Aorta (tissue), 5 donors: Measurements from ENCODE around the gene NEK9. TPM values are rescaled to one million over a fixed set of nuclear protein-coding genes. Genes with fewer than 3 reads are reported as not detected.
A peak's percentile ranks its signal among the peaks of the same experiment; 100 is the strongest.

Experiments used
- ATAC-seq: fragments of 200-7000 bp; cut with Tn5 transposase; one replicate; pipeline ENCODE4 v1.9.1; 2022; ENCODE audit warnings: moderate library complexity; ENCODE audit not compliant: low FRiP score
- DNase-seq, 2 donors: peaks; one replicate each; pipeline ENCODE4 v3.0.0-alpha.2; 2020
- H3K27ac ChIP-seq, 2 donors: one replicate each; pipeline ENCODE4 v1.5.1; 2013; ENCODE audit warnings: low read length in 2 of 2, mild to moderate bottlenecking in 2 of 2, moderate library complexity in 2 of 2, control low read depth in 1 of 2, inconsistent platforms in 1 of 2, low read depth in 1 of 2
- H3K27me3 ChIP-seq, 2 donors: one replicate each; pipeline ENCODE4 v1.6.1; 2013; ENCODE audit warnings: control low read depth in 1 of 2, low read length in 1 of 2, mild to moderate bottlenecking in 1 of 2, moderate library complexity in 1 of 2; ENCODE audit not compliant: insufficient read depth in 2 of 2, control insufficient read depth in 1 of 2
- H3K36me3 ChIP-seq, 2 donors: one replicate each; pipeline ENCODE4 v1.6.1; 2013; ENCODE audit warnings: control low read depth in 1 of 2, low read length in 1 of 2, mild to moderate bottlenecking in 1 of 2; ENCODE audit not compliant: insufficient read depth in 2 of 2, control insufficient read depth in 1 of 2
- H3K4me1 ChIP-seq, 2 donors: one replicate each; pipeline ENCODE4 v1.6.1; 2013; ENCODE audit warnings: low read length in 2 of 2, control low read depth in 1 of 2, mild to moderate bottlenecking in 1 of 2, moderate library complexity in 1 of 2; ENCODE audit not compliant: insufficient read depth in 2 of 2, control insufficient read depth in 1 of 2
- H3K4me3 ChIP-seq, 2 donors: one replicate each; pipeline ENCODE4 v1.5.1; 2013; ENCODE audit warnings: low read length in 2 of 2, control low read depth in 1 of 2, mild to moderate bottlenecking in 1 of 2
- H3K9me3 ChIP-seq: one replicate; pipeline ENCODE4 v1.6.1; 2013; ENCODE audit warnings: mild to moderate bottlenecking, low read length; ENCODE audit not compliant: control insufficient read depth
- WGBS, 2 donors: extraction: QIAGEN DNeasy Blood & Tissue Kit; methylation state at CpG; one replicate each; pipeline ENCODE4 v1.1.7; 2013; 5-methylcytosine and 5-hydroxymethylcytosine counted together
- intact Hi-C, 2 donors: fragments of 100-400 bp; cut with DNase I; formaldehyde crosslinking; loops; one replicate each; pipeline versions ENCODE4 v1.14.2 to v1.15.0; 2022
- polyA plus RNA-seq, 2 donors: library from polyadenylated mRNA; stranded (reverse); fragments of 200-250 nt; gene quantifications; one replicate each; pipeline ENCODE4 v1.2.3, GENCODE V29; 2013
- total RNA-seq, 2 donors: library from RNA; stranded (reverse); fragmentation: NEBNext Ultra II Directional; extraction: Animal tissue kit (Norgen Biotek cat#: 25700); gene quantifications; one replicate each; pipeline ENCODE4 v1.2.1, GENCODE V29; 2021
- donor health status: healthy with polysubstance abuse.
- donor health status: Bipolar disorder and iron deficiency.
- donor health status: DM: no; HTN: no; CAD: no.
- donor health status: DM: no; HTN: no; CAD: no.
- donor health status: DM: yes; HTN: yes; CAD: no.

Gene NEK9
- total and polyA plus RNA-seq, 4 donors: 19.5 to 104 (median 61.8) TPM

DNA sequence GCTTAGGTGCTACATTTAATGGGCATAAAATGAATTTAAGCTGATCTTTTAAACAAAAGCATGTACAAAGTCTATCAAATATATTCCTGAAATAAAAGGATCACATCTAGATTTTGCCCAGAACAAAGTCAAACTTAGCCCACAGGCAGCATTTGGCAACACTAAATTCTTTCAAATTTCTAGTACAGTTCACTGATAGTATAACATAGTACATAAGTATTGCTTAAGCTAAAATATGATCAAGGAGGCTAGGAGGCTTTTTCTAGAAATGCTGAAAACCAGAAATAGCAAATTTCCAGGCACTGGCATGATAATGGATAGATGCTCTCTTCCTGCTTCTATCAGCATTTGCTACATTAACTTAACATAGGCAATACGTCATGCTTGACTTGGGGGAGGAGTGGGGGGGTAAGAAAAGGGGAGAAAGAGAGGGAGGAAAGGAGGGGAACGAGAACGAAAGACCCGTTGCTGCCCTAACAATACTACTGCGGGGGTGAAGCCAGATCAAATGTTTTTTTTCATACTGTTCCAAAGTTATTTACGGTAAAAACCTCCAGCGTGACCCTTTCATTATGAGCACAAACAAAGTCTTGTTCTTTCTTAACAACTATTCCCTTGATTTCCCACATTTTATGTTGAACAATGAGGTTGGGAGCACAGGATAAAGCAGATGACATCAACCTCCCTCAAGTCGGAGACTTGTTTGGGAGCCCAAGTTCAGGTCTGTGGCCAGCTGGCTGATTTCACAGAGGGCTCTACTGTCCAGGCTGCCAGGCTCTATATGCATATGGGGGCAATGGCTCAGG, 38.9 kb upstream of the NEK9 start:
- Histone ChIP-seq H3K4me3 (no peak overlapping the region), H3K27me3 (no peaks in the 10 kb centered on the region), H3K36me3 (no peaks in the 10 kb centered on the region), H3K4me1 (no peaks in the 10 kb centered on the region), H3K9me3 (no peaks in the 10 kb centered on the region), H3K27ac (peak overlapping the region; percentile 22 to 39)
- intact Hi-C loops: no loop called here
- DNase-seq: no peak
- 8% methylated on average over 8 of the region's 8 CpGs for whole genome bisulfite sequencing, 2 donors
- ATAC-seq: peak; percentile 36

- Histone ChIP-seq H3K27me3 (no peaks in the 10 kb centered on the region), H3K36me3 (no peaks in the 10 kb centered on the region), H3K9me3 (no peaks in the 10 kb centered on the region), H3K4me1 (no peaks in the 10 kb centered on the region), H3K27ac (no peak overlapping the region), H3K4me3 (no peak overlapping the region)
- intact Hi-C loops: no loop called here
- WGBS, 2 donors: 96 to 97% methylated on average over 1 of the region's 1 CpG
- no peak for ATAC-seq
- no peak for DNase-seq
Measured at GRCh38 chr14:75164809-75165208, 38.0 kb upstream of the NEK9 start.

GRCh38 chr14:75163677-75164076, 36.8 kb upstream of the NEK9 start:
- no peak for ATAC-seq
- DNase-seq: no peak
- H3K9me3 ChIP-seq: no peaks in the 10 kb centered on the region
- 96 to 98% methylated on average over 2 of the region's 2 CpGs for WGBS, 2 donors
- no peak overlapping the region for H3K4me3 ChIP-seq
- no peak overlapping the region for H3K27ac ChIP-seq
- H3K4me1 ChIP-seq: no peaks in the 10 kb centered on the region
- no peaks in the 10 kb centered on the region for H3K36me3 ChIP-seq
- intact Hi-C loops: no loop called here
- H3K27me3 ChIP-seq: no peaks in the 10 kb centered on the region

DNA sequence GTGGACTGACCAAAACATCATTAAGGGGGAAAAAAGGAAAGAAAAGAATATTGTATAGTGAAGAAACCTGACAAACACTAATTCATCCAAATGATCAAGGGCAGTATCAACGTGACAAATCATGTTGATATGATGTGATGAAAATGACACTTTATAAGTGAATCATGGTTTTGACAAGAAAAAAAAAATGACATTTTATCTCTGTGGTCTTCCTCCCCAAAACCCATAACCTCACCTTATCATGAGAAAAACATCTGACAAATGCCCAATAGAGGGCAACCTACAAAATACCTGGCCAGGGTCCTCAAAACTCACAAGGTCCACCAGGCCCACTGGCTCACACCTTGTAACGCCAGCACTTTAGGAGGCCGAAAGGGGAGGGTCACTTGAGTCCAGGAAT, 35.8 kb upstream of the NEK9 start:
- intact Hi-C loops: no loop called here
- 82 to 84% methylated on average over 3 of the region's 3 CpGs for WGBS, 2 donors
- H3K4me1 ChIP-seq: no peaks in the 10 kb centered on the region

DNA sequence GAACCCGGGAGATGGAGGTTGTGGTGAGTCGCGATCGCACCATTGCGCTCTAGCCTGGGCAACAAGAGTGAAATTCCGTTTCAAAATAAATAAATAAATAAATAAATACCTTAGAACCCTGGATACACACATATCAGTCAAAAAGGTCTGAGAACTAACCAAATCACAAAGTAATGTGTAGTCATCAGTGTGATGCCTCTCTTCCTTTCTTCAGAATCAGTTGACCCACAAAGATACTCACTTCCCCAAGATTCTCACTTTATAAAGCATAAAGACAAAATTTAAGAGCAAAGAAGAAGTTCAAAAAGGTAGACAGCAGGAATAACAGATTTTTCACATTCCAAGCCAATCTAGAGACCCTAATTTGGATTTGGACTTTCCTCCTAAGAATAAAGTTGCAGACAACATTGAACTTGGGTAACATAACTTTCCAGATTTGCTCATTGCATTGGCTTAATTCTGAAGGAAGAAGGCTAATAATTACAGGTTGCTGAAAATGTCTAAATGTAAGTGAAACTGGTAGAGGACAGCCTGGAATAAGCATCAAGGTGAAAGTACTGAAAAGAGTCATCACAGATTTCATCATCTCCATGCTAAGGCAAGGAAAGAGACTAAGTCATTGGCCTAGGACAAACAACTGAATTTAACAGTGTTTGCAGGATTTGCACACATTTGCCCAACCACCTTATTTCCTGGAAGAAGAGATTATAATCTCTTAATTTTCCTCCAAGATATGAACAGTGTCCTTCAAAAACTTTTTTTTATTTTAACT, 32.2 kb upstream of the NEK9 start:
- no peaks in the 10 kb centered on the region for H3K36me3 ChIP-seq
- DNase-seq (no peak), ATAC-seq (no peak)
- no peak overlapping the region for H3K4me3 ChIP-seq
- no peaks in the 10 kb centered on the region for H3K27me3 ChIP-seq
- H3K9me3 ChIP-seq: no peaks in the 10 kb centered on the region
- no peaks in the 10 kb centered on the region for H3K4me1 ChIP-seq
- H3K27ac ChIP-seq: no peak overlapping the region
- WGBS, 2 donors: 97 to 98% methylated on average over 6 of the region's 6 CpGs
- intact Hi-C loops: no loop called here

More for the DNA sequence above, 35.8 kb upstream of the NEK9 start:
- DNase-seq (no peak), ATAC-seq (no peak)
- Histone ChIP-seq H3K36me3 (no peaks in the 10 kb centered on the region), H3K4me3 (no peak overlapping the region), H3K27ac (no peak overlapping the region), H3K9me3 (no peaks in the 10 kb centered on the region), H3K27me3 (no peaks in the 10 kb centered on the region)

DNA sequence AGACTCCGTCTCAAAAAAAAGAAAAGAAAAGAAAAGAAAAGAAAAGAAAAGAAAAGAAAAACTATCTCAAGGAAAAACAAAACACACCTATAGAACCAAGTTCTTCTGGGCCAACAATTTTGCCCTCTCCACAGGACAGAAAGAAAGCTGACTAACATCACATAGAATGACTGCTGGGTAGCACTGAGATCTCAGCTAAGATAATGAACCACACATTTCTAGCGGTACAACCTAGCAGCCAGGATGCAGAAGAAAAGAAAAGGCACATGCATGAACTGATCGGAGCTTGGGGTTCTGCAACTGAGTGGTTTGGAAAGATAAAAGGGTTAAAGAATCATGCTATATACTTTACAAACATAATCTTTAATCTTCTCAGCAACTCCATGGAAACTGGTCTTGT, 30.1 kb upstream of the NEK9 start:
- 83 to 86% methylated on average over 3 of the region's 3 CpGs for WGBS, 2 donors
- Histone ChIP-seq H3K27ac (no peak overlapping the region), H3K27me3 (no peaks in the 10 kb centered on the region), H3K4me3 (no peak overlapping the region), H3K9me3 (no peaks in the 10 kb centered on the region), H3K4me1 (no peaks in the 10 kb centered on the region), H3K36me3 (no peaks in the 10 kb centered on the region)
- DNase-seq (no peak), ATAC-seq (no peak)
- intact Hi-C loops: no loop called here

DNA sequence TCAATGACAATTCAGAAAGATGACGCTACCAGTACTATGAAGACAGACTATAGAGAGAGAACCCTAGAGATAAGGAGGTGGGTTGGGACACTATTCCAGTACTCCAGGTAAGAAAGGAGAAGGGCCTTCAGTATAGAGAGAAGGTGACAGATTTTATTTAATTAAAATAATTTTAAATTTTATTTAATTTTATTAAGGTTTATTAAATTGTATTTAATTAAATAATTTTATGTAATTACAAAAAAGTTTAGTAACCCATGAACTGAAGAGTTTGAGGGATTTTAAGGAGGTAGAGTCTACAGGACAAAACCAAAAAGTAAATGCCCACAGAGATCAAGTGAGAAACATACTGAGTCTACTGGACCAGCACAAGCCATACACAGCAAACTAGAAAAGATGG, 29.3 kb upstream of the NEK9 start:
- Histone ChIP-seq H3K9me3 (no peaks in the 10 kb centered on the region), H3K4me3 (no peak overlapping the region), H3K36me3 (peaks cover 0 to 4% of the 10 kb centered on the region in 2 donors), H3K4me1 (no peaks in the 10 kb centered on the region), H3K27me3 (no peaks in the 10 kb centered on the region), H3K27ac (no peak overlapping the region)
- DNase-seq: no peak
- no peak for ATAC-seq
- intact Hi-C loops: no loop called here
- 96 to 100% methylated on average over 1 of the region's 1 CpG for WGBS, 2 donors

DNA sequence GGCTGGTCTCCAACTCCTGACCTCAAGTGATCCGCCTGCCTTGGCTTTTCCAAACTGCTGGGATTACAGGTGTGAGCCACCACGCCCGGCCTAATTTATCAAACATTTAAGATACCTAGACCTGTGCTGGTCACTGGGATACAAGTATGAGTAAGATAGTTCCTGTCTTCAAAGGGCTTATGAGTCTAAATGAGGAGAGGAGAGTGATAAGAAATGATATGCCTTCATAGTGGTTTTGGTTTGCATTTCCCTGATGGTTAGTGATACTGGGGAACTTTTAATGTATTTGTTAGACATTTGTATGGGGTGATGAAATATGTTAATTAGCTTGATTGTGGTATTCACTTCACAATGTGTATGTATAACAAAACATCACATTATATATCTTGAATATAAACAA, 28.3 kb upstream of the NEK9 start:
- no peaks in the 10 kb centered on the region for H3K4me1 ChIP-seq
- no peaks in the 10 kb centered on the region for H3K9me3 ChIP-seq
- no peak overlapping the region for H3K4me3 ChIP-seq
- no peaks in the 10 kb centered on the region for H3K27me3 ChIP-seq
- no peak for DNase-seq
- intact Hi-C loops: no loop called here
- ATAC-seq: no peak
- 94 to 96% methylated on average over 3 of the region's 3 CpGs for WGBS, 2 donors
- H3K27ac ChIP-seq: no peak overlapping the region
- peaks cover 0 to 4% of the 10 kb centered on the region in 2 donors for H3K36me3 ChIP-seq

DNA sequence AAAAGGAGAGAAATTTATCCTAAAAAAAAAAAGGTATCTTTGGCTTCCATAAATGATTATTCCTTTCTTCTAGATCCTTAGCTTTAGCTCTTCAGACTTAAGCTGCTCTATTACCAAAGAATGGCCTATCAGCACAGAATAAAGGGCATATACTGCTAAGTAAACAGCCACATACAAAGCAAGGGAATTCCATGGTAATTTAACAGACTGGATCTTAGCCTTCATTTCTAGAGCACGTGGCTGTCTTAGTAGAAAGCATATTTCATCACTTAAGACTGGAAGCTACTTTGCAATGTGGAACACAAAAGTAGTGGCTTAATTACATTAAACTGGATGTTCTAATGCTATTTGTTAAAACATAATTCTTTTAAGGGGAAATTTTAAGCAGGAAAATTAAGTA, 26.4 kb upstream of the NEK9 start:
- Histone ChIP-seq H3K27me3 (no peaks in the 10 kb centered on the region), H3K4me3 (no peak overlapping the region), H3K27ac (no peak overlapping the region), H3K36me3 (peaks cover 0 to 4% of the 10 kb centered on the region in 2 donors), H3K9me3 (no peaks in the 10 kb centered on the region), H3K4me1 (peaks cover 0 to 2% of the 10 kb centered on the region in 2 donors)
- no peak for DNase-seq
- WGBS, 2 donors: 41 to 54% methylated on average over 1 of the region's 1 CpG
- intact Hi-C loops: no loop called here
- ATAC-seq: no peak
